K562 (cell line): ENCODE measurements around the gene SIX1. TPM values are rescaled to one million over a fixed set of nuclear protein-coding genes. Genes with fewer than 3 reads are reported as not detected.

Experiments used
- ATAC-seq: fragments of 200-7000 bp; cut with Tn5 transposase; 3 replicates; pipeline ENCODE4 v1.9.1; 2020; ENCODE audit warnings: moderate library complexity
- BruUV-seq: library from RNA; stranded (reverse); fragments of 400-500 nt; replicated peaks from 2 replicates; lab custom pipeline; 2021; lab: Mats Ljungman, UMichigan
- CTCF ChIA-PET: fragments of 300-600 bp; formaldehyde crosslinking; extraction: SDS; loops from one replicate; lab custom pipeline; 2021; ENCODE audit warnings: low intra/inter-chr PET ratio; lab: Yijun Ruan, JAX
- POLR2A ChIA-PET: fragments of 300-600, 350-650 bp; sonication (Branson Sonifier 250); formaldehyde crosslinking; extraction: SDS; loops from one replicate; lab custom pipeline; 2021; ENCODE audit warnings: antibody characterized with exemption, inconsistent platforms; lab: Yijun Ruan, JAX
- DNase-seq, 4 experiments: peaks; one replicate each; pipeline versions ENCODE4 v3.0.0 to v3.0.0-alpha.2; 2011 to 2018; ENCODE audit warnings: low spot score in 3 of 4, mixed read lengths in 3 of 4; ENCODE audit errors: extremely low read depth in 1 of 4
- FAIRE-seq: peaks from 2 replicates; lab custom pipeline; 2011; peaks lifted over from hg19 to GRCh38; lab: Jason Lieb, UNC
- H2AFZ ChIP-seq: 2 replicates; pipeline ENCODE4 v1.6.0; 2011; ENCODE audit warnings: low read depth, low read length, control low read depth, inconsistent platforms
- H3K27ac ChIP-seq: fragments of 200-600 bp; 3 replicates; pipeline ENCODE4 v1.8.0; 2011; ENCODE audit warnings: low read depth, mild to moderate bottlenecking, control low read depth, inconsistent platforms, low read length, moderate library complexity, mixed read lengths; ENCODE audit errors: extremely low read depth
- H3K27me3 ChIP-seq, 2 experiments: fragments of 300-600 bp in 1 of 2; 2 replicates in 1 of 2; 3 replicates in 1 of 2; pipeline versions ENCODE4 v1.6.0 to v1.8.0; 2011; ENCODE audit warnings: inconsistent platforms in 2 of 2, low read length in 2 of 2, mild to moderate bottlenecking in 1 of 2, mixed read lengths in 1 of 2, moderate library complexity in 1 of 2; ENCODE audit not compliant: control insufficient read depth in 2 of 2, insufficient read depth in 2 of 2
- H3K36me3 ChIP-seq: fragments of 300-600 bp; 3 replicates; pipeline ENCODE4 v1.8.0; 2011; ENCODE audit warnings: mild to moderate bottlenecking, low read length, inconsistent platforms; ENCODE audit not compliant: control insufficient read depth, insufficient read depth
- H3K4me1 ChIP-seq, 2 experiments: fragments of 200-600 bp in 1 of 2; replicated peaks in 1 of 2; 2 replicates in 1 of 2; 3 replicates in 1 of 2; pipeline versions ENCODE4 v1.5.1 to v1.8.0; 2011; ENCODE audit warnings: inconsistent platforms in 2 of 2, low read length in 2 of 2, mild to moderate bottlenecking in 1 of 2, mixed read lengths in 1 of 2, moderate library complexity in 1 of 2; ENCODE audit not compliant: control insufficient read depth in 2 of 2, insufficient read depth in 2 of 2
- H3K4me2 ChIP-seq: 2 replicates; pipeline ENCODE4 v1.6.1; 2011; ENCODE audit warnings: low read length, control low read depth, inconsistent platforms, mixed read lengths; ENCODE audit not compliant: insufficient read depth
- H3K4me3 ChIP-seq: fragments of 200-600 bp; sonication (generic), shearing (Covaris generic); 2 replicates; pipeline ENCODE4 v1.5.1; 2016; ENCODE audit warnings: control low read depth, inconsistent platforms
- H3K79me2 ChIP-seq: fragments of 200-600 bp; 3 replicates; pipeline ENCODE4 v1.8.0; 2011; ENCODE audit warnings: low read length, inconsistent platforms; ENCODE audit not compliant: control insufficient read depth, insufficient read depth
- H3K9ac ChIP-seq, 2 experiments: 2 replicates each; pipeline versions ENCODE4 v1.6.0 to v1.6.1; 2011; ENCODE audit warnings: low read depth in 2 of 2, low read length in 2 of 2, control low read depth in 1 of 2, inconsistent platforms in 1 of 2, mild to moderate bottlenecking in 1 of 2, mixed read lengths in 1 of 2; ENCODE audit not compliant: insufficient read depth in 1 of 2
- H3K9me1 ChIP-seq: one replicate; pipeline ENCODE4 v1.6.0; 2011; ENCODE audit warnings: inconsistent platforms, mild to moderate bottlenecking, low read length, moderate library complexity; ENCODE audit not compliant: control insufficient read depth, insufficient read depth
- H3K9me3 ChIP-seq: replicated peaks from 2 replicates; pipeline ENCODE4 v1.5.1; 2011; ENCODE audit warnings: low read depth, low read length, inconsistent platforms; ENCODE audit not compliant: control insufficient read depth, insufficient read depth
- H4K20me1 ChIP-seq: replicated peaks from 2 replicates; pipeline ENCODE4 v1.6.1; 2011; ENCODE audit warnings: low read length, inconsistent platforms, mixed read lengths; ENCODE audit not compliant: control insufficient read depth, insufficient read depth
- BRD9 ChIP-seq: fragments of 450-650 bp; IDR thresholded peaks from 2 replicates; pipeline ENCODE4 v1.6.1; 2018; ENCODE audit warnings: low read depth; ENCODE audit not compliant: partially characterized antibody
- CBX2 ChIP-seq: fragments of 200-600 bp; sonication (generic); IDR thresholded peaks from one replicate; pipeline ENCODE4 v1.6.1; 2012; ENCODE audit warnings: mild to moderate bottlenecking, low read length, inconsistent platforms; ENCODE audit not compliant: insufficient read depth, poor library complexity, severe bottlenecking
- HEY1 ChIP-seq: fragments of 250-450 bp; sonication (Bioruptor Pico); IDR thresholded peaks from 2 replicates; pipeline ENCODE4 v1.5.0; 2020; ENCODE audit warnings: mild to moderate bottlenecking, moderate library complexity, borderline replicate concordance
- KLF6 ChIP-seq: fragments of 250-450 bp; sonication (Bioruptor Pico); IDR thresholded peaks from 2 replicates; pipeline ENCODE4 v1.4.0; 2020; ENCODE audit warnings: mild to moderate bottlenecking, moderate library complexity, borderline replicate concordance
- LEF1 ChIP-seq: fragments of 450-650 bp; IDR thresholded peaks from 2 replicates; pipeline ENCODE4 v1.6.1; 2016; ENCODE audit warnings: mild to moderate bottlenecking
- NEUROD1 ChIP-seq: fragments of 150-350 bp; IDR thresholded peaks from 2 replicates; pipeline ENCODE4 v1.6.1; 2014; ENCODE audit warnings: borderline replicate concordance, low read length, low read depth; ENCODE audit not compliant: partially characterized antibody
- SNIP1 ChIP-seq: fragments of 450-650 bp; IDR thresholded peaks from 2 replicates; pipeline ENCODE4 v1.7.1; 2017; ENCODE audit warnings: low read depth, mild to moderate bottlenecking
- ZBTB7A ChIP-seq: IDR thresholded peaks from 2 replicates; pipeline ENCODE4 v1.6.1; 2011; ENCODE audit warnings: low read depth, mild to moderate bottlenecking, low read length, moderate library complexity, borderline replicate concordance; ENCODE audit not compliant: control insufficient read depth
- WGBS: fragments of 100-300 bp; shearing (Covaris generic); methylation state at CpG from one replicate; pipeline ENCODE4 v1.1.6; 2016; ENCODE audit warnings: low coverage, mixed read lengths; ENCODE audit not compliant: insufficient coverage; ENCODE audit errors: missing lambda C conversion rate; 5-methylcytosine and 5-hydroxymethylcytosine counted together
- in situ Hi-C: fragments of 300-500 bp; cut with MboI; formaldehyde crosslinking; loops from 4 replicates; pipeline ENCODE4 v1.15.0; 2018; ENCODE audit warnings: inconsistent platforms, mixed read lengths
- intact Hi-C: fragments of 100-400 bp; cut with micrococcal nuclease; formaldehyde crosslinking; loops from 2 replicates; pipeline ENCODE4 v1.14.2; 2022
- polyA plus RNA-seq, 8 experiments: library from polyadenylated mRNA; depleted of rRNA in 4 of 8; stranded (reverse) in 5 of 8; unstranded in 3 of 8; fragments of >200 nt; fragmentation: Nextera tagmentation in 2 of 8; fragmentation: Illumina TruSeq in 1 of 8; extraction: Ambion mirVana in 2 of 8; extraction: Trizol in 1 of 8; gene quantifications; 2 replicates each; pipeline versions ENCODE4 v1.2.1 to v1.2.3, GENCODE V29; 2011 to 2014; ENCODE audit warnings: inconsistent platforms in 1 of 8, missing spikeins in 1 of 8
- total RNA-seq, 7 experiments: library from RNA; depleted of rRNA in 6 of 7; stranded (reverse); fragments of >200 nt in 6 of 7; fragmentation: Illumina TruSeq in 2 of 7; extraction: Trizol in 2 of 7; gene quantifications; 2 replicates each; pipeline versions ENCODE4 v1.2.1 to v1.2.3, GENCODE V29; 2011 to 2021; ENCODE audit warnings: low replicate concordance in 1 of 7
- TF ChIP-seq, protein P1 (sequence below), 2 experiments: fragments of 450-650 bp; IDR thresholded peaks; 2 replicates each; pipeline ENCODE4 v1.6.1; 2018; ENCODE audit warnings: mild to moderate bottlenecking in 2 of 2, low read depth in 1 of 2; ENCODE audit not compliant: partially characterized antibody in 2 of 2
- TF ChIP-seq, protein P2 (sequence below): fragments of 250-450 bp; sonication (Bioruptor Pico); IDR thresholded peaks from 2 replicates; pipeline ENCODE4 v1.4.0; 2020; ENCODE audit warnings: mild to moderate bottlenecking, moderate library complexity

SIX1 gene
- total and polyA plus RNA-seq, 9 of the 15 experiments (the other 6 are each of a cell fraction or from before 2014, with no cell fraction given): 0.27 to 0.80 (median 0.45) TPM

DNA sequence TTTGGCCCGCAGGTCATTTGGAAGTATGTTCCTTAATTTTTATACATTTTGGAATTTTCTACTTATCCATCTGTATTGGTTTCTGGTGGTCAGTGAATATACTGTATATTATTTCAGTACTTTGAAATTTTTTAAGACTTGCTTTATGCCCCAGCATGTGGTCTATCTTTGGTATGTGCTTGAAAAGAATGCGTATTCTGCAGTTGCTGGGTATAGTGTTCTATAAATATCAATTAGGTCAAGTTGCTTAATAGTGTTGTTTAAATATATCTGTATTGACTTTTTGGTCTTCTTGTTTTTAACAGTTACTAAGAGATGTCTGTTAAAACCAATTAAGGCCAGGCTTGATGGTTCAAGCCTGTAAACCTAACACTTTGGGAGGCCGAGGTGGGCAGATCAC, 21.7 kb upstream of the SIX1 start:
- Histone ChIP-seq H3K79me2 (no peaks in the 10 kb centered on the region), H3K4me3 (no peak overlapping the region), H3K27ac (no peak overlapping the region), H3K36me3 (no peaks in the 10 kb centered on the region), H3K9me3 (no peaks in the 10 kb centered on the region), H3K4me2 (no peak overlapping the region)
- no peak for FAIRE-seq
- ChIA-PET POLR2A (interaction anchor here (0.7 kb wide), 1 partner anchor 36 kb away, joined by 3 read pairs; no protein-coding TSS in a partner anchor), CTCF (no interaction called here)
- no peak for ATAC-seq
- BruUV-seq: no TSS peak
- no peak for DNase-seq
- 67% methylated on average over 3 of the region's 3 CpGs for WGBS
- TF ChIP-seq, protein P1, sequence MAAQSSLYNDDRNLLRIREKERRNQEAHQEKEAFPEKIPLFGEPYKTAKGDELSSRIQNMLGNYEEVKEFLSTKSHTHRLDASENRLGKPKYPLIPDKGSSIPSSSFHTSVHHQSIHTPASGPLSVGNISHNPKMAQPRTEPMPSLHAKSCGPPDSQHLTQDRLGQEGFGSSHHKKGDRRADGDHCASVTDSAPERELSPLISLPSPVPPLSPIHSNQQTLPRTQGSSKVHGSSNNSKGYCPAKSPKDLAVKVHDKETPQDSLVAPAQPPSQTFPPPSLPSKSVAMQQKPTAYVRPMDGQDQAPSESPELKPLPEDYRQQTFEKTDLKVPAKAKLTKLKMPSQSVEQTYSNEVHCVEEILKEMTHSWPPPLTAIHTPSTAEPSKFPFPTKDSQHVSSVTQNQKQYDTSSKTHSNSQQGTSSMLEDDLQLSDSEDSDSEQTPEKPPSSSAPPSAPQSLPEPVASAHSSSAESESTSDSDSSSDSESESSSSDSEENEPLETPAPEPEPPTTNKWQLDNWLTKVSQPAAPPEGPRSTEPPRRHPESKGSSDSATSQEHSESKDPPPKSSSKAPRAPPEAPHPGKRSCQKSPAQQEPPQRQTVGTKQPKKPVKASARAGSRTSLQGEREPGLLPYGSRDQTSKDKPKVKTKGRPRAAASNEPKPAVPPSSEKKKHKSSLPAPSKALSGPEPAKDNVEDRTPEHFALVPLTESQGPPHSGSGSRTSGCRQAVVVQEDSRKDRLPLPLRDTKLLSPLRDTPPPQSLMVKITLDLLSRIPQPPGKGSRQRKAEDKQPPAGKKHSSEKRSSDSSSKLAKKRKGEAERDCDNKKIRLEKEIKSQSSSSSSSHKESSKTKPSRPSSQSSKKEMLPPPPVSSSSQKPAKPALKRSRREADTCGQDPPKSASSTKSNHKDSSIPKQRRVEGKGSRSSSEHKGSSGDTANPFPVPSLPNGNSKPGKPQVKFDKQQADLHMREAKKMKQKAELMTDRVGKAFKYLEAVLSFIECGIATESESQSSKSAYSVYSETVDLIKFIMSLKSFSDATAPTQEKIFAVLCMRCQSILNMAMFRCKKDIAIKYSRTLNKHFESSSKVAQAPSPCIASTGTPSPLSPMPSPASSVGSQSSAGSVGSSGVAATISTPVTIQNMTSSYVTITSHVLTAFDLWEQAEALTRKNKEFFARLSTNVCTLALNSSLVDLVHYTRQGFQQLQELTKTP (IDR thresholded peaks at IDR 0.05; ENCODE audit: low read depth in 1 of 2, partially characterized antibody in 2 of 2): no peak
- TF ChIP-seq ZBTB7A: no peak
- no peak for TF ChIP-seq BRD9
- TF ChIP-seq LEF1: no peak
- TF ChIP-seq CBX2: no peak
- TF ChIP-seq SNIP1: no peak
- TF ChIP-seq, protein P2, sequence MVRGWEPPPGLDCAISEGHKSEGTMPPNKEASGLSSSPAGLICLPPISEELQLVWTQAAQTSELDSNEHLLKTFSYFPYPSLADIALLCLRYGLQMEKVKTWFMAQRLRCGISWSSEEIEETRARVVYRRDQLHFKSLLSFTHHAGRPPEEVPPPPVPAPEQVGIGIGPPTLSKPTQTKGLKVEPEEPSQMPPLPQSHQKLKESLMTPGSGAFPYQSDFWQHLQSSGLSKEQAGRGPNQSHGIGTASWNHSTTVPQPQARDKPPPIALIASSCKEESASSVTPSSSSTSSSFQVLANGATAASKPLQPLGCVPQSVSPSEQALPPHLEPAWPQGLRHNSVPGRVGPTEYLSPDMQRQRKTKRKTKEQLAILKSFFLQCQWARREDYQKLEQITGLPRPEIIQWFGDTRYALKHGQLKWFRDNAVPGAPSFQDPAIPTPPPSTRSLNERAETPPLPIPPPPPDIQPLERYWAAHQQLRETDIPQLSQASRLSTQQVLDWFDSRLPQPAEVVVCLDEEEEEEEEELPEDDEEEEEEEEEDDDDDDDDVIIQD (CRISPR knock-in tag): no peak
- TF ChIP-seq NEUROD1: no peak
- no peak for TF ChIP-seq KLF6
- TF ChIP-seq HEY1 (CRISPR knock-in tag): no peak
- TF ChIP-seq, all 486 proteins: peak for 0
- no peaks in the 10 kb centered on the region for H3K9me1 ChIP-seq
- intact Hi-C loops: no loop called here
- H3K27me3 ChIP-seq: no peaks in the 10 kb centered on the region
- H3K4me1 ChIP-seq: no peaks in the 10 kb centered on the region
- H3K9ac ChIP-seq: no peak overlapping the region
- H2AFZ ChIP-seq: no peak overlapping the region
- no peaks in the 10 kb centered on the region for H4K20me1 ChIP-seq
- in situ Hi-C loops: no loop called here
